GM12891 (cell line): ENCODE results near the gene ITSN1.
A peak's percentile ranks its signal among the peaks of the same experiment; 100 is the strongest.

Source experiments
- DNase-seq: peaks from one replicate; pipeline ENCODE4 v3.0.0; 2011; ENCODE audit warnings: low spot score; ENCODE audit not compliant: insufficient read length
- FAIRE-seq: peaks from 2 replicates; lab custom pipeline; 2011; peaks lifted over from hg19 to GRCh38; lab: Jason Lieb, UNC
- PAX5 ChIP-seq: IDR thresholded peaks from 2 replicates; pipeline ENCODE4 v1.6.1; 2011; ENCODE audit warnings: low read length, moderate library complexity, mild to moderate bottlenecking; ENCODE audit not compliant: insufficient read depth, severe bottlenecking
- POLR2A ChIP-seq: IDR thresholded peaks from 2 replicates; pipeline ENCODE4 v1.6.1; 2011; ENCODE audit warnings: low read depth, low read length, control low read depth
- POLR2AphosphoS5 ChIP-seq: IDR thresholded peaks from 2 replicates; pipeline ENCODE4 v1.6.1; 2011; ENCODE audit warnings: low read depth, low read length, control low read depth
- POU2F2 ChIP-seq: IDR thresholded peaks from 2 replicates; pipeline ENCODE4 v1.6.1; 2011; ENCODE audit warnings: low read depth, mild to moderate bottlenecking, control low read depth, low read length, moderate library complexity
- SPI1 ChIP-seq: IDR thresholded peaks from 2 replicates; pipeline ENCODE4 v1.6.1; 2011; ENCODE audit warnings: low read depth, low read length, control low read depth
- TAF1 ChIP-seq: IDR thresholded peaks from 2 replicates; pipeline ENCODE4 v1.6.1; 2011; ENCODE audit warnings: low read depth, low read length, control low read depth

Gene ITSN1

DNA sequence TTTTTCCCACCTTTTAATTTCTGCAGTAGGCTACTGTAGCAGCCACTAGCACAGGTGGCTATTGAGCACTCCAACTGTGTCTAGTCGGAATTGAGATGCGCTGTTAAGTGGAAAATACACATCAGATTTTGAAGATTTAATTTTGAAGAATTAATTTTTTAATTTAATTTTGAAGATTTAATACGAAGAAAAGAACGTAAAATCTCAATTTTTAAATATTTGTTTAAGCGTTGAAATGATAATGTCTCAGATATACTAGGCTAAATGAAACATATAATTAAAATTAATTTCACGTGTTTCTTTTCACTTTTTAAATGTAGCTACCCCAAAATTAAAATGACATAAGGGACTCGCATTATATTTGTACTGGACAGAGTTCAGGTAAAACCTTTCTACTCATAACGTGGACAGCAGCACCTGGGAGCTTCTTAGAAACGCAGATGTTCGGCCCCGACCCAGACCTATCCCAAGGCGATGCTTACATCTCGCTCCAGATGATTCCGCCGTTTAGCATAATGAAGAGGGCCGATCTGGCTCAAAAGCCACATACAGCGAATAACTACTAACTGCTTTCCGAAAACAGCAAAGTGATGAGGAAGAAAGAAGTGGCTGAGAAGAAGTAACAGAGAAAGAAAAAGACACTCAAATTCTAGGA is 1.5 kb upstream of the ITSN1 start:
- TF ChIP-seq PAX5 = no peak
- DNase-seq (no peak), FAIRE-seq (no peak)

DNA sequence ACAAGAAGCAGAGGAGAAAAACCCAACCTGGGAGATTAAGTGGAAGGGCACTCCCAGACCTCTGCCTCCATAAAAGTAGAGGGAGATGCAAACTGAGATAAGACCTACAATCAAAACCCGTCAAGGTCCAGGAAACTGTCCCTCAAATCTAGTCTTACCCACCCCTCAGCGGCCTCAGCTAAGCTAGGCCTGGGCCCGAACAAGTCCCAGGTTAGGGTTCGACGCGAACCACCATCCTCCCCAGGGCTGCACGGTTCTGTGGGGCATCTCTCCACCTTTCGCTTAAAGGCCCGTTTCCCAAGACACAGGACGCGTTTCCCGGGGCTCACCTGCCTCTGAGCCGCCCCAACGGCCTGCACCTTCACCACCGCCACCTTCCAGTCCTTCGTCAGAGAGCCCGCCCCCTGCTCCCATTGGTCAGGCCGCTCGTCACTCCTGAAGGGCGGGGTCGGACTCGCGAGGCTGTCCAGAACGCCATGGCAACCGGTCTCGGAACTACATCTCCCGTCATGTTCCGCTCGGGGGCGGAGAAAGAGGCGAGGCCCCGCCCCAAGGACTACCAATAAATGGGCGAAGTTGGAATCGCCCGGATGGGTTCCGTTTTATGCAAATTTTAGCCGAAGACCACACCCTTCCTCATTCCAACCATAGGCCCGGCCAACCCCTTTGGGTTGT is 812 bp upstream of the ITSN1 start, which contains the start of gene CRYZL1:
CRYZL1 (minus strand) TSS at position 390 of the 675 bp plus-strand sequence. CDS start 10,190 bp downstream, outside the sequence.
- FAIRE-seq (peak; percentile 99), DNase-seq (peak; percentile 76)
- peak; percentile 59; the same call in 1 of the 2 replicates for TF ChIP-seq POLR2A
- peak; percentile 57; the same call in 1 of the 2 replicates for TF ChIP-seq TAF1
- TF ChIP-seq SPI1 = peak; percentile 76
- no peak for TF ChIP-seq PAX5
- TF ChIP-seq POLR2AphosphoS5 = peak; percentile 73; the same call in 1 of the 2 replicates
- TF ChIP-seq POU2F2 = peak; percentile 96

DNA sequence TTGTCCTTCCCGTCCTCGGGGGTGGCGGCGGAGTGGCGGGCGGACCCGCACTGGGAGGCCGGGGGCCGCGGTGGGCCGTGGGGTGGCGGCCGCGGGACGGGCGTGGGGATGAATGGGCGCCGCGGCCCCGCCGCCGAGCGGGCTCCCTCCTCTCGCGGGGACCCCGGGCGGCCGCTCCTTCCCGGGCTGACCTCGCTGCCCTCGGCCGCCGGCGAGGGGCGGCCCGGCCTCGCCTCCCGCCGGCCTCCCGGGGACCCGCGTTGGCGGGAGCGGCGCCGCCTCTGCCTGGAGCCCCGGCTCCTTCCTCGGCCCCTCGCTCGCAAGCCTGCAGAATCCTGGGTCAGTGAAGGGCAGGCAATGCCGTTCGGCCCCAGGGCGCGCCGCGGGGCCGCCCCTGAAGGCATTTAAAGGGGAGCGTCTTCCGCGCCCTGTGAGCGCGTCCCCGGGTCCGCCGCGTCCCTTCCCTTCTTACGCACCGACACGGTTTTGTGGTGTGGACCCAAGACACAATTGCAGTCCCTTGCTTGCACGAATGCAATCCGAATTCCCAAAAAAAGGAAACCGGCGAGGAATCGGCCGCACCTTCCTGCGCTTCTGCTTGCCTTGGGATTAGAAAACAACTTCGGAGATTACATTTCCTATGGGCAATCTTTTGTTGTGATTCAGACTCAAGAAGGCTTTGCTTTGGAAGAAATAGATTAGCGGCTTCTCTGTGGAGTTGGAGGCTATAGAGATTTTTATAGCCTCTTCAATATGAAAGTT is 776 bp downstream of the ITSN1 start:
- FAIRE-seq (no peak), DNase-seq (no peak)
- TF ChIP-seq TAF1 = no peak
- TF ChIP-seq POU2F2 = no peak
- no peak for TF ChIP-seq POLR2A
- TF ChIP-seq SPI1 = no peak
- TF ChIP-seq POLR2AphosphoS5 = no peak
- no peak for TF ChIP-seq PAX5

DNA sequence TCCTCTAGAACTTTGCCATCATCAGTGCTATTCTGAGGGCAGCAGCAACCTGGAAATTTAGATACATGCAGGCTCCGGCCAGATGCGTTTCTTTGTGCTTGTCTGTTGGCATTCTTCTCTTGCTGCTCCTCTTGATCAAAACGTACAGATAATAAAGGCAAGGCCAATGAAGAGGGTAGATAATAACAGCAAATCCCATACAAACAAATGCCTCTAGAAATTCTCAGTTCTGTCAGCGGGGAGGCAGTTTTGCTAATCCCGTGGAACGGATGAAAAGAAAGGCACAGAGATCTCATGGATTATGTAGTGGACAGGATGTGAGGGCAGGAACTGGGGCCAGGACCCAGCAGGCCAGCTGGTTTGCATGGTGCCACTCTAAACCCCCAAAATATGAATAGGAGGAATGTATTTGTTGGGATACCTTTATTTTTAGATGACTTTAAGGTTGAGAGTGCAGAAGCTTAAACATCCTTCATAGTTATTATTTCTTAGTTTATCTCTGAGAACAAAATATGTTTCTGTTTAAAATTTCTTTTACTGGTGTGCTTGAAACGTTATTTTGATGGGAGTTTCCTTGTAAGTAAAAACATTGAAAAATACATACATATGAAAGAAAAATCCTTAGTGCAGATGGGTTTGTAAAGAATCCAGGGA is 1.5 kb downstream of the ITSN1 start:
- no peak for TF ChIP-seq POLR2AphosphoS5
- TF ChIP-seq POU2F2 = no peak
- no peak for TF ChIP-seq POLR2A
- no peak for TF ChIP-seq TAF1
- no peak for TF ChIP-seq SPI1
- no peak for TF ChIP-seq PAX5
- no peak for DNase-seq
- no peak for FAIRE-seq

DNA sequence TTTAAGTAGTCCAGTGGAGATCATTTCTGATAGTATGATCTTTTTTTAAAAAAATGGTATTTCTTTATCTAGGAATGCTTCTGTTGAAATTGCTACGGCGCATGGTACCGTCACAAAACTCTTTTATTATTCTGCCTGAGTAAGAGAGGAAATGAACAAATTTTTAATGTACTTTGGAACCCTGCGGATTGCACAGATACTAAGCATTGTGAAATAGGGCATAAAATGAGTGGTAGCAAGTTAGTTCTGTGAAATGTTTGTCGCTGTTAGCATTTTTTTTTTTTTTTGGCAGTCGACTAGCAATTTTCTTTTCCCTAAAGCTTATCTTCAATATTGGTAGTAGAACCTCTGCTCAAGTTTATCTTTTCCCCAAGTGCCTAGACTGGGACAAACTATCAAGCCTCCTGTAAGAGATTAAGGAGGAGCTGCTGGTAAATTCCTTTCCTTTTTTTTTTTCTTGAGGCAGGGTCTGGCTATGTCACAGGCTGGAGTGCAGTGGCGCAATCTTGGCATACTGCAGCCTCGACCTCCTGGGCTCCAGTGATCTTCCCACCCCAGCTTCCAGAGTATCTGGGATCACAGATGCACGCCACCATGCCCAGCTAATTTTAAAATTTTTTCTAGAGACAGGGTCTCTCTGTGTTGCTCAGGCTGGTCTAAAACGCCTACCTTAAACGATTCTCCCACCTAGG is 2.2 kb downstream of the ITSN1 start:
- DNase-seq (no peak), FAIRE-seq (no peak)
- TF ChIP-seq POLR2A (no peak), SPI1 (no peak), POLR2AphosphoS5 (no peak), POU2F2 (no peak), PAX5 (no peak), TAF1 (no peak)

DNA sequence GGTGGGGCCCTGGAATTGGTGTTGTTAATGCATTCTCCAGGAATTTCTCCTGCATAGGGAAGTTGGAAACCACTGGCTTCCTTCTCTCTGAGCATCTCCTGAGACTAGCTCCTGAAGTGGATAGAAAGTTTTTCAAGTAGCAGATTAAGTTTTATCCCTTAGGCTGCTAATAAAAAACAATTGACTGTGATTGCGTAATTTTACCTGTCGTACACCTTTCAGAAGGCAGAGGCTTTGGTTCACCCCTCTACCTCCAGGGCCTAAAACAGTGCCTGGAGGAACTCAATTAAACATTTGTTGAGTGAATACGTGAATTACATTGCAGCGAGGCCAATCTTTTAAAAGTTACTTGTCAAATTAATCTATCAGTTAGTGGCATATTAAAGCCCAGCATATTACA is 3.4 kb downstream of the ITSN1 start:
- DNase-seq = no peak
- TF ChIP-seq POLR2AphosphoS5 = no peak
- no peak for TF ChIP-seq PAX5
- TF ChIP-seq SPI1 = no peak
- no peak for TF ChIP-seq POU2F2
- TF ChIP-seq POLR2A = no peak
- TF ChIP-seq TAF1 = no peak
- FAIRE-seq = no peak

DNA sequence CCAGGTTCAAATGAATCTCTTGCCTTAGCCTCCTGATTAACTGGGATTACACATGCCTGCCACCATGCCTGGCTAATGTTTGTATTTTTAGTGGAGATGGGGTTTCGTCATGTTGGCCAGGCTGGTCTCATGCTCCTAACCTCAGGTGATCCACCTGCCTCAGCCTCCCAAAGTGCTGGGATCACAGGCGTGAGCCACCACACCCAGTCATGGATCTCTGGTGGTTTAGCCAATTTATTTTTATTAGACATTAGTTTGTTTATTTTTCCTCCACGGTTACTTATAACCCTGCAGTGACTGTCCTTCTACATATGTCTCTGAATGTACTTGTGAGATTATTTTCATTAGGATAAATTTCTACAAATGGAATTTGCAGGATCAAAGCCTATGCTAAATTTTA is 5.3 kb downstream of the ITSN1 start:
- DNase-seq = no peak
- no peak for FAIRE-seq
- TF ChIP-seq SPI1 (no peak), POLR2AphosphoS5 (no peak), TAF1 (no peak), PAX5 (no peak), POU2F2 (no peak), POLR2A (no peak)

DNA sequence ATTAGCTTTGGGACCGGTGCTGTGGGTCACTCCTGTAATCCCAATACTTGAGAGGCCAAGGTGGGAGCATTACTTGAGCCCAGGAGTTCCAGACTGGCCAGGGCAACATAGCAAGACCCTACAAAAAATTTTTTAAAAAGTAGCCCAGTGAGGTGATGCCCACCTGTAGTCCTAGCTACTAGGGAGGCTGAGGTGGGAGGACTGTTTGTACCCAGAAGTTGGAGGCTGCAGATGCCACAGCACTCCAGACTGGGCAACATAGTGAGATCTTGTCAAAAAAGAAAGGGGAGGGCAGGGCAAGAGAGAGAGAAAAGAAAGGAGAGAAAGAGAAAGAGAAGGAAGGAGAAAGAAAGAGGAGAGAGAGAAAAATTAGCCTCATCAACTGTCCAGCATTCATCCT is 6.3 kb downstream of the ITSN1 start:
- FAIRE-seq = no peak
- TF ChIP-seq TAF1 (no peak), PAX5 (no peak), POU2F2 (no peak), SPI1 (no peak), POLR2AphosphoS5 (no peak), POLR2A (no peak)
- DNase-seq = no peak
